Measurements from ENCODE around the gene HS1BP3. TPM values are rescaled to one million over a fixed set of nuclear protein-coding genes. Genes with fewer than 3 reads are reported as not detected.

HS1BP3 gene
- total and polyA plus RNA-seq, 12 donors, result 23.7 to 50.1 (median 40.5) TPM

DNA sequence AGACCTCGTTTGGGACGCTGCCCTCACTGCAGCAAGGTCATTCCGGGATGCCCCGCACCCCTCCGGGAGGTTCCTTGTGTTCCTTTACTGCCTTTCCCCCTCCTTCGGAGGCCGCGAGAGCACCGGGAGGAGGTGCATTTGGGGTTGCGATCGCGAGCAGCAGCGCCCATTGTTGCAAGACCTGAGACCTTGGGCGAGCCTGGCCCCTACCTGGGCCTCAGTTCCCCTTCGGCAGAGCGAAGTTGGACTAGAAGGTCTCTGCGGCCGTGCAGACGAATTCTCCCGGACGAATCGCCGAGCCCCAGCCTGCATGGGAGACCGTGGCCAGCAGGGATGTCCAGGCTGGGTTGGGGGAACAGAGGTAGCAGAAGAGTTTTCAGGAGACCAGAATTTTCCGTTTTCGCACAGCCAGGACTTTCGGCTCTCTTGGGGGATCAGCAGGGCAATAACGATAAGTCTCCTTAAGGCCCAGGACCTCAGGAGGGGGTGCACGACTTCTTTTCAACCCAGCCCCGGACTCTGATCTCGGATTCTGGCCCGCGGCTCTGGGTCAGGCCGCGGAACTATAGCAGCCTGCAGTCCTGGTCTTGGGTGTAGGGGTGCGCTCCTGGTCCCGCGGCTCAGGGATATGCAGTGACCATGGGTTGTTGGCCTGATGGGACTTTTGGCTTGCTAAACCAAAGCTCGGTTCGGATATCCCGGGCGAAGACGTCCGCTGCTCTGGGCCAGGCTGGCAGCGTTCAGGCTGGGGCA, 18.8 kb upstream of the HS1BP3 start:
- no peak overlapping the region for H3K4me3 ChIP-seq
- intact Hi-C loops (cut with DNase I), result no loop called here
- H3K27ac ChIP-seq, result no peak overlapping the region
- H3K4me1 ChIP-seq (replicated peaks in 1 of 2), result peaks cover 14 to 22% of the 10 kb centered on the region in 2 donors
- WGBS, 4 donors, result 47 to 82% (median 69%) methylated on average over 17 to 45 of the region's 45 CpGs
- H3K27me3 ChIP-seq, result peaks cover 66% of the 10 kb centered on the region
- H3K36me3 ChIP-seq (replicated peaks in 1 of 2), result no peaks in the 10 kb centered on the region
- peak in 1 of 7 donors; percentile 6 for DNase-seq
- no peaks in the 10 kb centered on the region for H3K9me3 ChIP-seq (replicated peaks in 1 of 3)
- TF ChIP-seq POLR2A (IDR thresholded peaks at IDR 0.05), result no peak
- TF ChIP-seq, protein P1, sequence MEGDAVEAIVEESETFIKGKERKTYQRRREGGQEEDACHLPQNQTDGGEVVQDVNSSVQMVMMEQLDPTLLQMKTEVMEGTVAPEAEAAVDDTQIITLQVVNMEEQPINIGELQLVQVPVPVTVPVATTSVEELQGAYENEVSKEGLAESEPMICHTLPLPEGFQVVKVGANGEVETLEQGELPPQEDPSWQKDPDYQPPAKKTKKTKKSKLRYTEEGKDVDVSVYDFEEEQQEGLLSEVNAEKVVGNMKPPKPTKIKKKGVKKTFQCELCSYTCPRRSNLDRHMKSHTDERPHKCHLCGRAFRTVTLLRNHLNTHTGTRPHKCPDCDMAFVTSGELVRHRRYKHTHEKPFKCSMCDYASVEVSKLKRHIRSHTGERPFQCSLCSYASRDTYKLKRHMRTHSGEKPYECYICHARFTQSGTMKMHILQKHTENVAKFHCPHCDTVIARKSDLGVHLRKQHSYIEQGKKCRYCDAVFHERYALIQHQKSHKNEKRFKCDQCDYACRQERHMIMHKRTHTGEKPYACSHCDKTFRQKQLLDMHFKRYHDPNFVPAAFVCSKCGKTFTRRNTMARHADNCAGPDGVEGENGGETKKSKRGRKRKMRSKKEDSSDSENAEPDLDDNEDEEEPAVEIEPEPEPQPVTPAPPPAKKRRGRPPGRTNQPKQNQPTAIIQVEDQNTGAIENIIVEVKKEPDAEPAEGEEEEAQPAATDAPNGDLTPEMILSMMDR (IDR thresholded peaks at IDR 0.05), result no peak

DNA sequence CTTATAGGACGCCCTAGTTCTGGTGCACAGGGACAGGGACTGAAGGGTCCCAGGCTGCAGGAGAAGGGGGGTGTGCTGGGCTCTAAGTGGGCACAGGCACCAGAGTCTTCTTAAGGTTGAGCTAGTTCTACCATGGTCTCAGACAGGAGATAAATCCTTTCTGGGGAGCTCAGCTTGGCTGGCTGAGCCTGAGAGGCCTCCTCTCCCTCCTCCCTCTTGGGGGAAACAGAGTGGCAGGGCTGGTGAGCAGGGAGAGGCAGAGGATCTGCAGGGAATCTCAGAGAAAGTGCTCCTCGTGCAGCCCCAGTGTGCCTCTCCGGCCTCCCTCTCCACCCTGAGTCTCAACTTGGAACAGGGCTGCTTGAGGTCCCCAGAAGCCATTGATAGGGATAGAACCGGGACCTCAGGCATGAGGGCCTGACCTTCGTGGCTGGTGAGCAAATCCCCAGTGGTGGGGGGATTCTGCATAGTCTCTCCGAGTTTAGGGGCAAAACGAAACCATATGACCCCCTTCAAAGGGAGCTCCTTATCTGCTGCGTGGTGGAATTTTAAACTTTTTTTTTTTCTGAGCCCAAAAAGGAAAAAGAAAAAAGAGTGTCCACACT, 18.1 kb upstream of the HS1BP3 start:
- Histone ChIP-seq H3K9me3 (replicated peaks in 1 of 3) (no peaks in the 10 kb centered on the region), H3K36me3 (replicated peaks in 1 of 2) (no peaks in the 10 kb centered on the region), H3K4me3 (no peak overlapping the region), H3K4me1 (replicated peaks in 1 of 2) (peaks cover 13 to 18% of the 10 kb centered on the region in 2 donors), H3K27me3 (peaks cover 73% of the 10 kb centered on the region), H3K27ac (no peak overlapping the region)
- WGBS, 4 donors, result 57 to 87% (median 73%) methylated on average over 5 to 8 of the region's 8 CpGs
- no peak for DNase-seq
- intact Hi-C loops (cut with DNase I), result no loop called here
- no peak for TF ChIP-seq POLR2A (IDR thresholded peaks at IDR 0.05)
- TF ChIP-seq, protein P1 (IDR thresholded peaks at IDR 0.05), result no peak

DNA sequence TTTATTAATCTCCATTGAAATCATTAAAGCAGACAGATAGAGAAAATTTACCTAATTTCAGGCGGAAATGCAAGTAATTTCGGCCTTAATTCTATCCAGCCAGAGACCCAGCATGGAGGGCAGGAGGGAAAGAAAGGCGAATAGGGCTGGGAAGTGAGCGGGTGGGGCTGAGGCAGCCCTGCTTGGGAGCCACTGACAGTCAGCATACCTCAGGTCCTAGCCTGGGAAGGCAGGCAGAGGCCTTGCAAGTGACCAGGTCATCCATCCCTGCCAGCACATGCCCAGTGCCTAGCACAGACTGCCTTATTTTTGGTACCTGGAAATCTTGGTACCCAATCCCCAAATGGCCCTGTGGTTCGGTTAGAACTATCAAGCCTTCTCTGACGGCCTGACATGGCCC, 17.6 kb upstream of the HS1BP3 start:
- H3K9me3 ChIP-seq (replicated peaks in 1 of 3), result no peaks in the 10 kb centered on the region
- intact Hi-C loops (cut with DNase I), result no loop called here
- no peak overlapping the region for H3K4me3 ChIP-seq
- no peaks in the 10 kb centered on the region for H3K36me3 ChIP-seq (replicated peaks in 1 of 2)
- H3K27me3 ChIP-seq, result peaks cover 76% of the 10 kb centered on the region
- WGBS, 4 donors, result 91 to 98% (median 93%) methylated on average over 4 to 6 of the region's 6 CpGs
- no peak for DNase-seq
- TF ChIP-seq, protein P1 (IDR thresholded peaks at IDR 0.05), result no peak
- TF ChIP-seq POLR2A (IDR thresholded peaks at IDR 0.05), result no peak
- no peak overlapping the region for H3K27ac ChIP-seq
- peaks cover 13 to 18% of the 10 kb centered on the region in 2 donors for H3K4me1 ChIP-seq (replicated peaks in 1 of 2)

DNA sequence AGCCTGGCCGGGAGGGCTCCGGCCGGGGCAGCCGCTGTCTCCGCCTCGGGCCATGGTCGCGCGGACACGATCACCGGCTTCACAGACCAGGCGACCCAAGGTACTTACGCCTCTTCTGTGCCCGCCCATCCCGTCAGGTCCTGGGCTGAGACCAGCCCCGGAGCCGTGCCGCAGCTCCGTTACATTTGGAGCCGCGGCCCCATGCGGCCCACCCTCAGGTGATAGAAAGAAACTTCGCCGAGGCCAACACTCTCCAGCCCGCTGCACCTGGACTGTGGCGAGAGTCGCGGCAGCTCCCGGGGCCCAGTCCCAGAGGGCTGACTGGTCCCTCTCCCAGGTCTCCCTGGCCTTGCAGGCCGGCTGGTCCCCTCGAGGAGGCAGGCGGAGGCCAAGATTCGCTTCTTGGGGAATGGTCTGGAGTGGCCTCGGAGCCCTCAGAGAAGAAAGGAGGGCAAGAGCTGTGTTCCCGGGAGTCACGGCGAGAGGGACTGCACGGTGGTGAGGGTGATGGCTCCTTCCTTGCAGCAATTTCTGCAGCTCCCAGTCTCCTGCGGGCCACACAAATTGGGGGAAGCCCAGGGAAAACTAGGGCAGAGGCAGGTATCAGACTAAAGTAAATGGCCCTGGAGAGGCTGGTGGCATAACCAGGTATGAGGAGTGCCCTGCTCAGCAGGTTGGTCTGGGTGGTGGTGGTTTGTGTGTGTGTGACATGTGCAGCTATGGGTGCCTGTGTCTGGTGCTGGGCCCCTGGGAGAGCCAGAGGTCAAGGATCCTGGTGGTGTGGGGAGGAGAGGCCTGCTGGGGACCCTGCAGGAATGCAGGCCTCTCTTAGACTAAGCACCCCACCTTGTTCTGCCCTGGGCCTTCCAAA, 16.9 kb upstream of the HS1BP3 start:
- Histone ChIP-seq H3K4me1 (replicated peaks in 1 of 2) (peaks cover 13 to 18% of the 10 kb centered on the region in 2 donors), H3K27ac (peak overlapping the region in 1 of 5 donors; percentile 9), H3K4me3 (peak overlapping the region in 1 of 4 donors; percentile 50), H3K27me3 (peaks cover 76% of the 10 kb centered on the region), H3K36me3 (replicated peaks in 1 of 2) (no peaks in the 10 kb centered on the region), H3K9me3 (replicated peaks in 1 of 3) (no peaks in the 10 kb centered on the region)
- WGBS, 4 donors, result 22 to 29% (median 25%) methylated on average over 30 to 39 of the region's 39 CpGs
- DNase-seq, result peak in 1 of 7 donors; percentile 20
- TF ChIP-seq, protein P1 (IDR thresholded peaks at IDR 0.05), result no peak
- TF ChIP-seq POLR2A (IDR thresholded peaks at IDR 0.05), result no peak
- intact Hi-C loops (cut with DNase I), result no loop called here
